ENCODE data around the gene NFATC4.

NFATC4 gene

GRCh38 chr14:24360281-24360680, 7.7 kb upstream of the NFATC4 start:
- no peak overlapping the region for H3K4me3 ChIP-seq (ENCODE audit: control insufficient read depth, low read depth, low read length)
- TF ChIP-seq CTCF (IDR thresholded peaks at IDR 0.05; ENCODE audit: control insufficient read depth, insufficient read depth, low read depth, low read length, missing control alignments) = no peak
- no peak for DNase-seq (ENCODE audit: low read depth)

GRCh38 chr14:24361326-24361725, 6.7 kb upstream of the NFATC4 start:
- DNase-seq (ENCODE audit: low read depth) = no peak
- no peak for TF ChIP-seq CTCF (IDR thresholded peaks at IDR 0.05; ENCODE audit: control insufficient read depth, insufficient read depth, low read depth, low read length, missing control alignments)
- H3K4me3 ChIP-seq (ENCODE audit: control insufficient read depth, low read depth, low read length) = no peak overlapping the region

DNA sequence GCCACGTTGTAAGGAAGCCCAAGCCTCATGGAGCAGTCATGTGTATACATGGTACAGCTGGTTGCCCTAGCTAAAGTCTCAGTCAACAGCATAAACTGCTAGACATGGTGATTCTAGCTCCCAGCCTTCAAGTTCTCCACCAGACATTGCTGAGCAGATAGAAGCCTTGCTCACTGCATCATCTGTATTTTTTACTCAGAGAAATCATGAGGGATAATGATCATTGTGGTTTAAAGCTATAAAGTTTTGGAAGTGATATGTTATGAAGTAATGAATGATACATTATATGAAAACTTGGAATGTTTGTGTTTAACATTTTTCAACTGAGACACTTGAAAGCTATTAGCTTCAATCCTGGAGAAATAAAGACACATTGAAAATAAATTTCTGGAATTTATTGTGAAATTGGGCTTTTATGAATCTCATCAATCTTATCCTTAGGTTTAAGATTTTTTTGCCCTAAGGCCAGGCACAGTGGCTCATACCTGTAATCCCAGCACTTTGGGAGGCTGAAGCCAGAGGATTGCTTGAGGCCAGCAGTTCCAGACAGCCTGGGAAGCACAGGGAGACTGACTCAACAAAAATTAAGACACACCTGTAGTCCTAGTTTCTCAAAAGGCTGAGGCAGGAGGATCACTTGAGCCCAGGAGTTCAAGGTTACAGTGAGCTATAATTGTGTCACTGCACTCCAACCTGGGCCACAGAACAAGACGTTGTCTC, 5.6 kb upstream of the NFATC4 start:
- no peak overlapping the region for H3K4me3 ChIP-seq (ENCODE audit: control insufficient read depth, low read depth, low read length)
- DNase-seq (ENCODE audit: low read depth) = peak; percentile 46

GRCh38 chr14:24363401-24363800, 4.6 kb upstream of the NFATC4 start:
- TF ChIP-seq CTCF (IDR thresholded peaks at IDR 0.05; ENCODE audit: control insufficient read depth, insufficient read depth, low read depth, low read length, missing control alignments) = no peak
- no peak for DNase-seq (ENCODE audit: low read depth)
- H3K4me3 ChIP-seq (ENCODE audit: control insufficient read depth, low read depth, low read length) = no peak overlapping the region

More for the DNA sequence above, 5.6 kb upstream of the NFATC4 start:
- TF ChIP-seq CTCF (IDR thresholded peaks at IDR 0.05; ENCODE audit: control insufficient read depth, insufficient read depth, low read depth, low read length, missing control alignments) = no peak

DNA sequence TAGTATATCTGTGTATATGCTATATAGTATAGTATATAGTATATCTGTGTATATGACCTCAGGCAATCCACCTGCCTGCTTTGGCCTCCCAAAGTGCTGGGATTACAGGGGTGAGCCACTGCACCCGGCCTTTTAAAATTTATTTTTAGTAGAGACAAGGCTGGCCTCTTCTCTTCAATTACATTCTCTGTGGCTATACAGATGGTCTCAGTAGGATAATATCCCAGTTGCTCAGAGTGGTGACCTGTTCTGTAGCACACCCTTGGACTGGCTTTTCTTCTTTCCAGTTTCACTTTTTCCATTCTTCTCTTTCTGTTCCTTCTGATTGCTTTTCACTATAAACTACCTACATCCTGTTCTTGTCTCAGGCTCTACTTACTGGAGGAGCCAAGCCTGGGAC, 3.1 kb upstream of the NFATC4 start:
- DNase-seq (ENCODE audit: low read depth) = no peak
- H3K4me3 ChIP-seq (ENCODE audit: control insufficient read depth, low read depth, low read length) = no peak overlapping the region
- TF ChIP-seq CTCF (IDR thresholded peaks at IDR 0.05; ENCODE audit: control insufficient read depth, insufficient read depth, low read depth, low read length, missing control alignments) = no peak

DNA sequence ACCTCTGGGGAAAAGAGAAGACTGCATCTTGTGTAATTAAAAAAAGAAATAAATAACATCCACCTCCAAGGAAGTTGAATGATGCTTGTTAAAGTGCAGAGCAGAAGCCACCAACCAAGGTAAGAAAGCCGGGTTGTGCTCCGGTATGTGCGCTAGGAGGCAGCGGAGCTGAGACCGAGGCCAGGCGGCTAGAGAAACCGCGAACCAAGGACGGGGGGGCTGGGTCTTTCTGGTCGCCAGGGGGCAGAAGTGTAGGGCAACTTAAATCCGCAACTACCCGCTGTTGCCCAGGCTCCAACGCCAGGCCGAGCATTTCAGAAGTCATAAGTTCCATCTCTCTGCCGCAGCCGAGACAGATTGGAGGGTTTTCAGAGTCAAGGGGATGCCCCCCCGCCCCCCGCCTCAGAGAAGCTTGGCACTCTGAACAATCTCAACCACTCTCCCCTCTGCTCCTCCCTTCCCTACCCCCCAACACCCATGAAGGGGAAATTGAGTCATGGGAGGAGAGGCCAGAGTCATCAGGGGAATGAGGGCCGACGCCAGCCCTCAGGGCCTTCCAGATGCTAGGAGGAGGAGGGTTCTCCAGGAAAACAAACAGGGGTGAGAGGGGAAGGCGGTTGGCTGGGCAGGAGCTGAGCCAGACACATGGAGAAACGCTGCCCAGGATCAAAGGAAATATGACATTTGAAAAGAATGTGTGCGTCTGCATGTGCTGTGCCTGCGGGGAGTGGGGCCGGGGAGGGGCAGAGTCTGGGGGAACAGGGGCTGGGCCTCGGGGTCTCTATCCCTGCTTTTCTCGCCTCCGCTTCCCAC, 2.2 kb upstream of the NFATC4 start:
- peak; percentile 67 for DNase-seq (ENCODE audit: low read depth)
- peak; percentile 93 for TF ChIP-seq CTCF (IDR thresholded peaks at IDR 0.05; ENCODE audit: control insufficient read depth, insufficient read depth, low read depth, low read length, missing control alignments)
- peak overlapping the region; percentile 52 for H3K4me3 ChIP-seq (ENCODE audit: control insufficient read depth, low read depth, low read length)

All from AG09309 (cell line).